Central memory CD4-positive, alpha-beta T cell (primary cell): ENCODE data around the gene CHST15.
"Not testable (repeated sequence)": the region's sequence is repeated elsewhere in the genome, so short reads cannot be mapped to it uniquely, and the experiment has no call there.

Experiments used
- DNase-seq: peaks from one replicate; pipeline ENCODE4 v3.0.0; 2022

The CHST15 gene

GRCh38 chr10:124040451-124041188 is 52.8 kb downstream of the CHST15 start:
- DNase-seq: no peak

DNA sequence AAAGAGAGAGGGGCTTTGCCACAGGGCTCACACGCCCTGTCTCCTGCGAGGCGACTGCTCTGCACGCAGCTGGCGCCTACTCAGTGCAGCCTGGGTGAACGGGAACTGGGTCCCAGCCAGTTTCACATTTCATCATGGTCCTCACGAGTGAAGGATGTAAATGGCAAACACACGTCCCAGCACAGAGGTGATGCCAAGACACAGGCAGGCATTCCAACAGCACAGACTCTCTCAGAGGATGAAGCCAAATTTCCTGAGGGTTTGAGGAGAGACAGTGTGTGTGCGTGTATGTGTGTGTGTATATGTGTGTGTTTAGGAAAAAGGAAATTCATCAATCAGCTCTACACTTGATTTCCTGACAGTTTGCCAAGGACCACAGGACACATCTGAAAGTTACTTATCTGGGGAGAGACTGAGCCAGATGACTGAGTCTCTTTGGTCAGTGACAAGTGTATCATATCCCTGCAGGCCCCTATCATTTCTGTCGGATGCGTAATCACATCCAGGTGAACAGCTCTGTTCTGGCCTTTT is 53.9 kb downstream of the CHST15 start:
- DNase-seq: no peak

DNA sequence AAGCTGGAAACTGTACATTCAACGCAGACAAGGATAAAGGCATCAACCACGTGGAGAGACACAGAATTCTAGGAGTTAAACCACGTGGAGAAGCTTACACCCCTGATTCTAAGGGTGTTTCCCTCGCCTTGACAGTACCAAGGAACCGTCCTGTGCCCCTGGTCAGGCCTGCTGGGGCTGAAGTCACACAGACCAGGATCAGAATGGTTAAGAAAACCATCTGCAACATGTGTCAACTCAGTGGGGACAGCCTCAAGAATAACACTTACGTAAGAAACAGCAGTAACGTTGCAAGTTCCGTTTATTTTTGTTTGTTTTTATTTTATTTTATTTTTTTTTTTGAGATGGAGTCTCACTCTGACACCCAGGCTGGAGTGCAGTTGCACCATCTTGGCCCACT is 55.6 kb downstream of the CHST15 start:
- DNase-seq: no peak

GRCh38 chr10:124037286-124037685 is 56.1 kb downstream of the CHST15 start:
- no peak for DNase-seq

DNA sequence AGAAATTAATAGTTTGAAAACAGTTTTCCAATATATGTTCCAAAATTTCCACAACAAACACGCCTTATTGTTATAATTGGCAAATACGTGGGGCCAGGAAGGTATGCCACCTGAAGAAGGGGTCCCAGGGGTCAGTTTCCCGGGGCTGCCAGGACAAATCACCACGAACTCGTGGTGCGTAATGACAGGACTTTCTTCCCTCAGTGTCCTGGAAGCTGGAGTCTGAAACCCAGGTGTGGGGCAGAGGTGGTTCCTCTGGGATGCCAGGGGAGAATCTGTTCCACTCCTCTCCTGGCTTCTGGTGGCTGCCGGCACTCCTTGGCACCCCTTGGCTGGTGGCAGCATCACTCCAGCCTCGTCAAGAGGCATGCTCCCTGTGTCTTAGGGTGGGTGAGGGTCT is 56.7 kb downstream of the CHST15 start:
- DNase-seq: no peak

GRCh38 chr10:124035928-124036558 is 57.4 kb downstream of the CHST15 start:
- no peak for DNase-seq

- no peak for DNase-seq
These were observed 58.0 kb downstream of the CHST15 start for GRCh38 chr10:124035306-124035927.

DNA sequence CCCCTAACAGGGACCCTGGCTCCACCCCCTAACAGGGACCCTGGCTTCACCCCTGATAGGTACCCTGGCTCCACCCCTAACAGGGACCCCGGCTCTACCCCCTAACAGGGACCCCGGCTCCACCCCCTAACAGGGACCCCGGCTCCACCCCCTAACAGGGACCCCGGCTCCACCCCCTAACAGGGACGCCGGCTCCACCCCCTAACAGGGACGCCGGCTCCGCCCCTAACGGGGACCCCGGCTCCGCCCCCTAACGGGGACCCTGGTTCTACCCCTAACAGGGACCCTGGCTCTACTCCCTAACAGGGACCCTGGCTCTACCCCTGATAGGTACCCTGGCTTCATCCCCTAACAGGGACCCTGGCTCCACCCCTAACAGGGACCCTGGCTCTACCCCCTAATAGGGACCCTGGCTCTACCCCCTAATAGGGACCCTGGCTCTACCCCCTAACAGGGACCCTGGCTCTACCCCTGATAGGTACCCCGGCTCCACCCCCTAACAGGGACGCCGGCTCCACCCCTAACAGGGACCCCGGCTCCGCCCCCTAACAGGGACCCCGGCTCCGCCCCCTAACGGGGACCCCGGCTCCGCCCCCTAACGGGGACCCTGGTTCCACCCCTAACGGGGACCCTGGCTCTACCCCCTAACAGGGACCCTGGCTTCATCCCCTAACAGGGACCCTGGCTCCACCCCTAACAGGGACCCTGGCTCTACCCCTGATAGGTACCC is 58.7 kb downstream of the CHST15 start:
- not testable (repeated sequence) for DNase-seq

DNA sequence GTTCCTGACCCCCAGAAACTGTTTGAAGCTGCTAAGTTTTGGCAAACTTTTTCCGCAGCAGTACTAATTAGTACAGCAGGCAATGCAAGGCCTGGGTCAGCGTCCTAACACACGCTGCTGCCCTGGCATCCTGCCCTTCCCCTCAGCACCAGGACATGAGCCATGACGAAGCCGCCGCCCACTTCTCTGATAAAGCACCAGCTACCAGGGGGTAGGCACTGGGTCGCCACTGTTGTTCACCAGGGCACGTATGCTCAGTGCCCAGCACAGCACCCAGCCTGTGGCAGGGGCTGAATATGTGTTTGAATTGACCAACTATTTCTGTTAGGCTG is 59.5 kb downstream of the CHST15 start:
- no peak for DNase-seq

- DNase-seq: no peak
These were observed 60.2 kb downstream of the CHST15 start for GRCh38 chr10:124032971-124033886.

DNA sequence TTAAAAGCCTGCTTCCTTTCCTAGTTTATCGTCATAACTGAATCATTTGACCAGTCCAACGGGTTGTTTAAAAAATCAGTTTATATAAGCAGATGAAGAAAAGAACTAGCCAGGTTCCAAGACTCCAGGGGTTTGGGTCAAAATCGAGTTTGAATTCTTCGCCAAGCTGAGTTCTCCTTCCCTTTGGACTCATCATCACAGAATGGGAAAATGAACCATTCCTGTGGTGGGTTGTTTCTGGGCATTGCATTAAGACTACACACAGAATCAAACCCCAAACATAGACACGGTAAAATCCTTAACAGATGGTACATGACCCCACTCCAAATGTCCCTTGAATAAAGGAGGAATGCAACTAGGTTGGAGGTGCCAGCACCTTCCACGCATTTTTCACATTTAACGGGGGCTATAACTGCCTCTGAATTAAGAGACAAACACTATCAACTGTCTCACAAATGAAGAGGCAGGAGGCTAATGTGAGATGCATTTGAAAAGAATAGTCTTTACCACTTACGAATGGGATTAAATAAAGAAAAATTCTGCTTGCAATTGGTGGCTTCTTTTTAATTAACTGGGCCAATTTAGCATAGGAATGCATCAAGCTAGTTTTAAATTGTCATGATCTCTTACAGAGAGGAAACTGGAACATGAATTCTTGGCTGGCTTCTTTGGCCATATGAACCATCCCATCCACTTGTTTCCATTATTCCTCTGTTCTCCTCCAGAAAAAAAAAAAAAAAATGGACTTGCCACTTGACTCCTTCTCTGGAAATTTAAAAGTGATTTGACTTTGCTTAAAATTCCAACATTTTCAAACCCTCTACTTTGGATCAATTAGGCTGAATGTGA is 61.1 kb downstream of the CHST15 start:
- DNase-seq: no peak

GRCh38 chr10:124030492-124031110 is 62.8 kb downstream of the CHST15 start:
- DNase-seq: no peak

- DNase-seq: no peak
These were observed 63.3 kb downstream of the CHST15 start for GRCh38 chr10:124030061-124030460.

DNA sequence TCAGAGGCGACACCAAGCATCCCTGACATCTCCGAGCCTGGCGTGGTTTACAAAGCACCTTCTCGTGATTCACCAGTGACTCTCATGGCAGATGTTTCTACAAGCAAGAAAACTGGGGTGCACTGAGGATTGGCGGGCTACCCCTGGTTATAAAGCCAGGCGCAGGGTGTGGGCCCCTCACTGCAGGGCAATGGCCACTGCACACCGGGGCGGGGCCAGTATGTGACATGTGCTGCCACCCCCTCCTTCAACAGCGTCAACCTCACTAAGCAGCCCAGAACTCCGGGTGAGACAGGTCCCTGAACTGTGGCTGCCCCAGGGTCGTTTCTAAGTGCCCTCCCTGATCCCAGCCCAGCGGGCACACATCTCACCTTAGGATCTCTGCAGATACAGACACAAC is 63.8 kb downstream of the CHST15 start:
- DNase-seq: no peak

DNA sequence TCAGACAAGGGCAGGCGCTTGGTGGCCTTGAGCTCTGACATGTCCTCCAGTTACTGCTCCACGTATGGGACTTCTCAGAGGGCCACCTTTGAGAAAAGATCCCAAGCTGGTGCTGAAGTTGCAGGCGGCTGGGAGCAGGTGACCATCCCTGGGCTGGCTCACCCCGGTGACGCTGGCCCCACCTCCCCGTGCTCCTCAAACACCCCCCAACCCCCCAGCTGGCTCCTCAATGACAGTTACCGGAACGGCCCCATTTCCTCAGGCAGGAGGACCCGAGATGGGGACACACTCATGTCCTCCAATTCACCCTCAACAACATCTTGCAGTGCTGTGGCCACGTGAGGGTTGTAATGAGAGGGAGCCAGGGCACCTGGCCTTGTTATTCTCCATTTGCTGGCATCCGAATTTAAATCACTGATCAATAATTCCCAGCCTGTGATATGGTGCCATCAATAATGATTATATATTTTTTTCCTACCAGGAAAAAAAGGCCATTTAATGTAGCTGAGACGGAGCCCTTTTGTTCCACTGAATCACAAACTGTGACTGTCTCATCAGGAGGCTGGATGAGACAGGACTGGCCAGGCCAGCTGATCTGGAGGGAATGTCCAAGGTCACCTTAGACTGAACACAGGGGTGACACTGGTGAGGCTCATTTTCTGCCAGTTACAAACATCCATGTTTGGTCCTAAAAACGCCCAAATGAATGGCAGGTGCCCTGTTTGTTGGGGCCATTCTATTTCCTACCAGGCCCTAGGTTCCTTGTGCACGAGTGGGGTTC is 64.5 kb downstream of the CHST15 start:
- no peak for DNase-seq

GRCh38 chr10:124027651-124028050 is 65.7 kb downstream of the CHST15 start:
- DNase-seq: no peak

DNA sequence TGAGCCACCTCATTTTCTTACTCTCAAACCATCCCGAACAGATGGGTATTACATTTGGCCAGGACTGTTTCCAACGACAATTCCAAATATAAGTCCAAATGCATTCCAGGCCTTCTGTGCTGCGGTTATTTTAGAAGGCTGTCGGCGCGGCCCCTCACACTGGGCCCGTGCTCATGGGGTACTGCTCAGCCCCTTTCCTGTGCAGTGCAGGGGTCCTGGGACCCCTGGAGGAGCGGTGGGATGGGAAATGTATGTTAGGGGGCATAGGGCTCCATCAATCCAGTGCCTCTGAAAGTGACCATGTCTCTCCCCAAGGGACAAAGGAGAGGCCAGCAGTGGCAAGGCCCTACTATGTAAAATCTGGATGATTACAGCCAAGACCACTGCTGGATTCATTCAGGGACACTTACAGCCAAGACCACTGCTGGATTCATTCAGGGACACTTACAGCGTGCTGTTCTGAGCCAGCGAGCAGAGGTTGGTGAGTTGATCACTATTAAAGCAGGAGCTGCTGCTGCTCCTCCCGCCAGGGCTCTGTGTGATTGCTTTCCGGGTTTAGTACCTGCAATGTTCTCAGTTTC is 66.3 kb downstream of the CHST15 start:
- DNase-seq: no peak

- DNase-seq: no peak
These were observed 66.8 kb downstream of the CHST15 start for GRCh38 chr10:124026589-124026939.
